ENCODE results near the gene TLCD3B. TPM values are rescaled to one million over a fixed set of nuclear protein-coding genes. Genes with fewer than 3 reads are reported as not detected.

The TLCD3B gene
- total RNA-seq, 1 donor from 2014 or later = not detected

Other genes with a start within 250 kb of the TLCD3B start
- 34.3 TPM for gene KIF22, start 240.5 kb downstream of the TLCD3B start, total RNA-seq
- 143 TPM for gene MAZ, start 224.7 kb downstream of the TLCD3B start, total RNA-seq
- 10.6 TPM for gene PRRT2, start 219.1 kb downstream of the TLCD3B start, total RNA-seq
- 20.7 TPM for gene PAGR1, start 215.1 kb downstream of the TLCD3B start, total RNA-seq
- 158 TPM for gene MVP, start 210.8 kb downstream of the TLCD3B start, total RNA-seq
- gene CDIPT, start 168.0 kb downstream of the TLCD3B start, total RNA-seq = 71.4 TPM
- 7.5 TPM for gene SEZ6L2, start 131.7 kb downstream of the TLCD3B start, total RNA-seq
- 1.2 TPM for gene ASPHD1, start 130.8 kb downstream of the TLCD3B start, total RNA-seq
- 33.6 TPM for gene KCTD13, start 105.0 kb downstream of the TLCD3B start, total RNA-seq
- gene TMEM219, start 69.2 kb downstream of the TLCD3B start, total RNA-seq = 131 TPM
- 45.1 TPM for gene TAOK2, start 57.4 kb downstream of the TLCD3B start, total RNA-seq
- 11.2 TPM for gene HIRIP3, start 35.7 kb downstream of the TLCD3B start, total RNA-seq
- gene INO80E, start 35.0 kb downstream of the TLCD3B start, total RNA-seq = 88.5 TPM
- gene DOC2A, start 20.2 kb downstream of the TLCD3B start, total RNA-seq = 3.1 TPM
- not detected for gene C16orf92, start 8.1 kb downstream of the TLCD3B start, total RNA-seq
- 1,279 TPM for gene ALDOA, start 34.5 kb upstream of the TLCD3B start, total RNA-seq
- 88.9 TPM for gene PPP4C, start 44.7 kb upstream of the TLCD3B start, total RNA-seq
- 8.9 TPM for gene TBX6, start 60.7 kb upstream of the TLCD3B start, total RNA-seq
- gene YPEL3, start 64.9 kb upstream of the TLCD3B start, total RNA-seq = 31.0 TPM
- gene GDPD3, start 82.3 kb upstream of the TLCD3B start, total RNA-seq = 53.1 TPM
- gene MAPK3, start 91.9 kb upstream of the TLCD3B start, total RNA-seq = 96.4 TPM
- 24.2 TPM for gene CORO1A, start 152.3 kb upstream of the TLCD3B start, total RNA-seq
- 82.9 TPM for gene BOLA2B, start 162.4 kb upstream of the TLCD3B start, total RNA-seq
- gene SLX1A, start 162.6 kb upstream of the TLCD3B start, total RNA-seq = 36.4 TPM
- 28.3 TPM for gene SULT1A3, start 168.0 kb upstream of the TLCD3B start, total RNA-seq
- 48.8 TPM for gene NPIPB13, start 217.2 kb upstream of the TLCD3B start, total RNA-seq

Data from ureter (tissue), 1 donor.